Endothelial cell of umbilical vein (primary cell): ENCODE data around the gene ARFRP1. TPM values are rescaled to one million over a fixed set of nuclear protein-coding genes. Genes with fewer than 3 reads are reported as not detected.

Experiments
- BruUV-seq: library from RNA; stranded (reverse); fragments of 400-500 nt; replicated peaks from 2 replicates; lab custom pipeline; 2021; lab: Mats Ljungman, UMichigan
- CTCF ChIA-PET: fragments of 300-600, 350-600 bp; sonication (Branson Sonifier 250); formaldehyde crosslinking; loops from one replicate; lab custom pipeline; 2021; ENCODE audit warnings: antibody characterized with exemption, inconsistent platforms; lab: Charles Lee
- POLR2A ChIA-PET: fragments of 300-600, 350-600 bp; sonication (Branson Sonifier 250); formaldehyde crosslinking; loops from one replicate; lab custom pipeline; 2021; ENCODE audit warnings: antibody characterized with exemption, inconsistent platforms; lab: Charles Lee
- DNase-seq: peaks from one replicate; pipeline ENCODE4 v3.0.0-alpha.2; 2011; ENCODE audit warnings: low read depth, low spot score
- FAIRE-seq: peaks from 2 replicates; lab custom pipeline; 2011; peaks lifted over from hg19 to GRCh38; lab: Jason Lieb, UNC
- H2AFZ ChIP-seq: 2 replicates; pipeline ENCODE4 v1.6.0; 2012; ENCODE audit warnings: low read depth, low read length, control low read depth, inconsistent platforms
- H3K27ac ChIP-seq: 2 replicates; pipeline ENCODE4 v1.5.1; 2011; ENCODE audit warnings: low read depth, mild to moderate bottlenecking, control low read depth, low read length, moderate library complexity; ENCODE audit not compliant: insufficient read depth
- H3K27me3 ChIP-seq, 2 experiments: 2 replicates each; pipeline versions ENCODE4 v1.6.0 to v1.6.1; 2011; ENCODE audit warnings: low read length in 2 of 2, mixed read lengths in 1 of 2; ENCODE audit not compliant: control insufficient read depth in 2 of 2, insufficient read depth in 2 of 2
- H3K36me3 ChIP-seq, 2 experiments: 2 replicates in 1 of 2; 3 replicates in 1 of 2; pipeline ENCODE4 v1.5.1; 2011; ENCODE audit warnings: low read length in 2 of 2, mild to moderate bottlenecking in 1 of 2, moderate library complexity in 1 of 2; ENCODE audit not compliant: control insufficient read depth in 2 of 2, insufficient read depth in 2 of 2; ENCODE audit errors: extremely low read depth in 1 of 2
- H3K4me1 ChIP-seq: 3 replicates; pipeline ENCODE4 v1.5.1; 2011; ENCODE audit warnings: mild to moderate bottlenecking, low read length; ENCODE audit not compliant: control insufficient read depth, insufficient read depth; ENCODE audit errors: extremely low read depth
- H3K4me2 ChIP-seq: 2 replicates; pipeline ENCODE4 v1.6.1; 2011; ENCODE audit warnings: low read length, control low read depth, mixed read lengths; ENCODE audit not compliant: insufficient read depth
- H3K4me3 ChIP-seq, 3 experiments: fragments of 200-600 bp in 1 of 3; sonication (generic), shearing (Covaris generic) in 1 of 3; replicated peaks in 1 of 3; 2 replicates each; pipeline ENCODE4 v1.5.1; 2011 to 2016; ENCODE audit warnings: control low read depth in 3 of 3, low read length in 3 of 3, mild to moderate bottlenecking in 2 of 3, inconsistent platforms in 1 of 3, low read depth in 1 of 3, moderate library complexity in 1 of 3; ENCODE audit not compliant: insufficient read depth in 1 of 3
- H3K79me2 ChIP-seq: 2 replicates; pipeline ENCODE4 v1.6.0; 2012; ENCODE audit warnings: low read length, inconsistent platforms; ENCODE audit not compliant: control insufficient read depth, insufficient read depth
- H3K9ac ChIP-seq: replicated peaks from 2 replicates; pipeline ENCODE3; 2011; ENCODE audit warnings: low read length, control low read depth; ENCODE audit not compliant: insufficient read depth; ENCODE audit errors: extremely low read depth
- H3K9me1 ChIP-seq: replicated peaks from 3 replicates; pipeline ENCODE4 v1.6.0; 2011; ENCODE audit warnings: mild to moderate bottlenecking, low read length; ENCODE audit not compliant: control insufficient read depth, insufficient read depth; ENCODE audit errors: extremely low read depth
- H3K9me3 ChIP-seq: replicated peaks from 2 replicates; pipeline ENCODE4 v1.5.1; 2012; ENCODE audit warnings: low read length, inconsistent platforms; ENCODE audit not compliant: control insufficient read depth, insufficient read depth
- H4K20me1 ChIP-seq: replicated peaks from 2 replicates; pipeline ENCODE3; 2011; ENCODE audit warnings: mild to moderate bottlenecking, low read length; ENCODE audit not compliant: control insufficient read depth, insufficient read depth; ENCODE audit errors: extremely low read depth
- CTCF ChIP-seq, 2 donors: IDR thresholded peaks; 1 replicate in 1 of 2; 2 replicates in 1 of 2; pipeline ENCODE4 v1.5.1; 2011; ENCODE audit warnings: low read length in 2 of 2, mild to moderate bottlenecking in 2 of 2, moderate library complexity in 2 of 2, control low read depth in 1 of 2, inconsistent platforms in 1 of 2, low read depth in 1 of 2; ENCODE audit not compliant: insufficient read depth in 1 of 2; ENCODE audit errors: extremely low read depth in 1 of 2
- EZH2 ChIP-seq: IDR thresholded peaks from 2 replicates; pipeline ENCODE4 v1.6.1; 2012; ENCODE audit warnings: borderline replicate concordance, low read depth, mild to moderate bottlenecking, moderate library complexity, low read length, inconsistent platforms; ENCODE audit not compliant: severe bottlenecking
- FOS ChIP-seq: IDR thresholded peaks from 2 replicates; pipeline ENCODE4 v1.6.1; 2011; ENCODE audit warnings: mild to moderate bottlenecking, low read length, moderate library complexity, borderline replicate concordance; ENCODE audit not compliant: insufficient read depth
- GATA2 ChIP-seq: IDR thresholded peaks from 2 replicates; pipeline ENCODE4 v1.7.0; 2011; ENCODE audit warnings: low read depth, mild to moderate bottlenecking, moderate library complexity, mixed read lengths, low read length; ENCODE audit not compliant: insufficient read length, insufficient read depth
- JUN ChIP-seq: IDR thresholded peaks from 2 replicates; pipeline ENCODE4 v1.6.1; 2011; ENCODE audit warnings: borderline replicate concordance, low read depth; ENCODE audit not compliant: insufficient read length, insufficient read depth
- MYC ChIP-seq: IDR thresholded peaks from one replicate; pipeline ENCODE4 v1.6.1; 2011; ENCODE audit warnings: mild to moderate bottlenecking, low read depth, low read length
- POLR2A ChIP-seq: IDR thresholded peaks from 2 replicates; pipeline ENCODE4 v1.6.1; 2012; ENCODE audit warnings: low read depth, mild to moderate bottlenecking, control low read depth, low read length
- POLR2AphosphoS5 ChIP-seq: IDR thresholded peaks from 2 replicates; pipeline ENCODE4 v1.6.1; 2012; ENCODE audit warnings: low read depth, mild to moderate bottlenecking, control low read depth, low read length, moderate library complexity; ENCODE audit not compliant: insufficient read depth
- dilution Hi-C: fragments of 300-500 bp; cut with MboI; formaldehyde crosslinking; loops from one replicate; pipeline ENCODE4 v1.15.0; 2019; ENCODE audit warnings: low sequenced_read_pairs; ENCODE audit not compliant: extremely low pct_ligation_motif_present
- intact Hi-C: fragments of 100-400 bp; cut with micrococcal nuclease; formaldehyde crosslinking; loops from one replicate; pipeline ENCODE4 v1.10.0; 2022
- polyA plus RNA-seq, 4 experiments: library from polyadenylated mRNA; depleted of rRNA in 3 of 4; stranded (reverse) in 3 of 4; unstranded in 1 of 4; fragments of >200 nt; gene quantifications; 2 replicates each; pipeline versions ENCODE4 v1.2.1 to v1.2.3, GENCODE V29; 2011 to 2012; ENCODE audit warnings: missing spikeins in 1 of 4
- total RNA-seq: library from RNA; stranded (reverse); gene quantifications from 2 replicates; pipeline ENCODE4 v1.2.3, GENCODE V29; 2021
- TF ChIP-seq, protein P1 (sequence below): IDR thresholded peaks from 2 replicates; pipeline ENCODE4 v1.6.1; 2011; ENCODE audit not compliant: insufficient read depth, insufficient read length

The ARFRP1 gene
- total and polyA plus RNA-seq, 2 donors (not counting 3 experiments of a cell fraction or from before 2014, with no cell fraction given) = 48.7 to 51.6 TPM

GRCh38 chr20:63680857-63681608 lies 26.7 kb downstream of the ARFRP1 start:
- Histone ChIP-seq H3K4me3 (no peak overlapping the region), H3K9me1 (no peaks in the 10 kb centered on the region), H2AFZ (no peak overlapping the region), H3K9me3 (no peaks in the 10 kb centered on the region), H3K9ac (no peak overlapping the region), H3K79me2 (peaks cover 4% of the 10 kb centered on the region), H3K27me3 (no peaks in the 10 kb centered on the region), H3K4me2 (no peak overlapping the region), H4K20me1 (no peaks in the 10 kb centered on the region), H3K36me3 (peaks cover 0 to 12% of the 10 kb centered on the region in 2 experiments), H3K4me1 (peaks cover 30% of the 10 kb centered on the region), H3K27ac (no peak overlapping the region)
- no TSS peak for BruUV-seq
- POLR2A ChIA-PET = no interaction called here
- TF ChIP-seq CTCF (IDR thresholded peaks at IDR 0.05; ENCODE audit: extremely low read depth in 1 of 2, insufficient read depth in 1 of 2, low read depth in 1 of 2, low read length in 2 of 2) = no peak
- TF ChIP-seq POLR2AphosphoS5 = no peak
- TF ChIP-seq FOS = no peak
- no peak for TF ChIP-seq MYC
- no peak for TF ChIP-seq POLR2A
- TF ChIP-seq, protein P1, sequence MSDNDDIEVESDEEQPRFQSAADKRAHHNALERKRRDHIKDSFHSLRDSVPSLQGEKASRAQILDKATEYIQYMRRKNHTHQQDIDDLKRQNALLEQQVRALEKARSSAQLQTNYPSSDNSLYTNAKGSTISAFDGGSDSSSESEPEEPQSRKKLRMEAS = no peak
- no peak for TF ChIP-seq GATA2
- TF ChIP-seq EZH2 = no peak
- TF ChIP-seq JUN = no peak
- no peak for DNase-seq
- CTCF ChIA-PET = interaction anchor here (2.2 to 4.1 kb wide), 2 partner anchors 19 to 23 kb away, joined by 11 to 17 read pairs; partner anchors contain the start of gene RTEL1
- dilution Hi-C loops (no loop called here), intact Hi-C loops (no loop called here)
- FAIRE-seq = no peak
